Mucosa of descending colon (tissue), 3 donors: Measurements from ENCODE around the gene FAM136A. TPM values are rescaled to one million over a fixed set of nuclear protein-coding genes. Genes with fewer than 3 reads are reported as not detected.

Experiments
- ATAC-seq: fragments of 200-7000 bp; cut with Tn5 transposase; one replicate; pipeline ENCODE4 v1.9.1; 2020; ENCODE audit warnings: mild to moderate bottlenecking, moderate library complexity
- DNase-seq, 3 donors: peaks; one replicate each; pipeline ENCODE4 v3.0.0-alpha.2; 2020
- H3K36me3 ChIP-seq: fragments of 200-600 bp; one replicate; pipeline ENCODE4 v1.8.0; 2021; ENCODE audit warnings: low read depth, mild to moderate bottlenecking
- H3K4me1 ChIP-seq: fragments of 200-600 bp; one replicate; pipeline ENCODE4 v1.8.0; 2021; ENCODE audit warnings: low read depth, mild to moderate bottlenecking
- H3K4me3 ChIP-seq: fragments of 200-600 bp; one replicate; pipeline ENCODE4 v1.8.0; 2021; ENCODE audit warnings: mild to moderate bottlenecking
- H3K9me3 ChIP-seq: fragments of 200-600 bp; one replicate; pipeline ENCODE4 v1.8.0; 2021; ENCODE audit warnings: mild to moderate bottlenecking
- CTCF ChIP-seq: fragments of 200-600 bp; IDR thresholded peaks from one replicate; pipeline ENCODE4 v1.8.0; 2022; ENCODE audit warnings: antibody characterized with exemption, mild to moderate bottlenecking
- intact Hi-C, 2 donors: fragments of 100-400 bp; cut with DNase I in 1 of 2; cut with micrococcal nuclease in 1 of 2; formaldehyde crosslinking; loops; one replicate each; pipeline versions ENCODE4 v1.11.0 to v1.11.1; 2022; cut with DNase I, micrococcal nuclease
- total RNA-seq, 3 donors: library from RNA; stranded (reverse); fragmentation: NEBNext Ultra II Directional in 2 of 3; extraction: Animal tissue kit (Norgen Biotek cat#: 25700) in 2 of 3; gene quantifications; one replicate each; pipeline versions ENCODE4 v1.2.1 to v1.2.4, GENCODE V29; 2021 to 2023
- donor health status: DM: no; HTN: no; CAD: no; lungs with moderate emphysema.
- donor health status: DM: no; HTN: no; CAD: no.
- donor health status: DM: no; HTN: yes; CAD: no.

The FAM136A gene
- total RNA-seq, 3 donors from 2014 or later, result 29.8 to 51.7 (median 33.5) TPM

- no peak for TF ChIP-seq CTCF
- intact Hi-C loops, result no loop called here
- Histone ChIP-seq H3K4me3 (no peak overlapping the region), H3K9me3 (no peaks in the 10 kb centered on the region), H3K36me3 (no peaks in the 10 kb centered on the region), H3K4me1 (peaks cover 10% of the 10 kb centered on the region)
- peak; percentile 86 to 88 (median 87) for DNase-seq
- peak; percentile 92 for ATAC-seq
Measured at GRCh38 chr2:70328921-70329561, 27.2 kb upstream of the FAM136A start.

- intact Hi-C loops, result no loop called here
- no peak for TF ChIP-seq CTCF
Measured at GRCh38 chr2:70325875-70326274, 24.0 kb upstream of the FAM136A start.

GRCh38 chr2:70322518-70322917, 20.7 kb upstream of the FAM136A start:
- no peak overlapping the region for H3K4me3 ChIP-seq
- ATAC-seq (no peak), DNase-seq (no peak)
- no peaks in the 10 kb centered on the region for H3K9me3 ChIP-seq
- H3K36me3 ChIP-seq, result no peaks in the 10 kb centered on the region
- no peak for TF ChIP-seq CTCF
- H3K4me1 ChIP-seq, result no peaks in the 10 kb centered on the region
- intact Hi-C loops, result no loop called here

More at GRCh38 chr2:70325875-70326274, 24.0 kb upstream of the FAM136A start:
- no peak for ATAC-seq
- no peaks in the 10 kb centered on the region for H3K36me3 ChIP-seq
- no peak overlapping the region for H3K4me3 ChIP-seq
- H3K9me3 ChIP-seq, result no peaks in the 10 kb centered on the region
- DNase-seq, result no peak
- H3K4me1 ChIP-seq, result peaks cover 10% of the 10 kb centered on the region

GRCh38 chr2:70321370-70321769, 19.5 kb upstream of the FAM136A start:
- intact Hi-C loops, result no loop called here
- no peaks in the 10 kb centered on the region for H3K36me3 ChIP-seq
- ATAC-seq (no peak), DNase-seq (no peak)
- no peaks in the 10 kb centered on the region for H3K9me3 ChIP-seq
- no peaks in the 10 kb centered on the region for H3K4me1 ChIP-seq
- TF ChIP-seq CTCF, result no peak
- no peak overlapping the region for H3K4me3 ChIP-seq

- no peak for DNase-seq
- intact Hi-C loops, result no loop called here
- Histone ChIP-seq H3K4me1 (no peaks in the 10 kb centered on the region), H3K36me3 (no peaks in the 10 kb centered on the region), H3K9me3 (no peaks in the 10 kb centered on the region), H3K4me3 (no peak overlapping the region)
- no peak for TF ChIP-seq CTCF
- no peak for ATAC-seq
Measured at GRCh38 chr2:70314640-70315039, 12.8 kb upstream of the FAM136A start.

GRCh38 chr2:70312560-70312959, 10.7 kb upstream of the FAM136A start:
- no peaks in the 10 kb centered on the region for H3K9me3 ChIP-seq
- no peaks in the 10 kb centered on the region for H3K4me1 ChIP-seq
- no peak overlapping the region for H3K4me3 ChIP-seq
- TF ChIP-seq CTCF, result no peak
- ATAC-seq (no peak), DNase-seq (no peak)
- intact Hi-C loops, result no loop called here
- no peaks in the 10 kb centered on the region for H3K36me3 ChIP-seq
